Naive thymus-derived CD4-positive, alpha-beta T cell (primary cell): ENCODE results near the gene STX4. TPM values are rescaled to one million over a fixed set of nuclear protein-coding genes. Genes with fewer than 3 reads are reported as not detected.

Experiments
- ATAC-seq: fragments of 150-1000 bp; cut with Tn5 transposase; 2 replicates; pipeline ENCODE4 v1.10.0; 2021; ENCODE audit warnings: mild to moderate bottlenecking, moderate library complexity
- CTCF ChIA-PET: fragments of 350-600 bp; sonication (Branson Sonifier 250); formaldehyde crosslinking; loops from one replicate; lab custom pipeline; 2021; ENCODE audit warnings: antibody characterized with exemption; lab: Charles Lee
- POLR2A ChIA-PET: fragments of 350-600 bp; sonication (Branson Sonifier 250); formaldehyde crosslinking; loops from one replicate; lab custom pipeline; 2021; ENCODE audit warnings: antibody characterized with exemption, inconsistent platforms; lab: Charles Lee
- DNase-seq, 9 donors: peaks; one replicate each; pipeline versions ENCODE4 v3.0.0 to v3.0.0-alpha.2; 2020 to 2022; ENCODE audit warnings: mixed read lengths in 1 of 9
- H3K27ac ChIP-seq: one replicate; pipeline ENCODE4 v1.7.0; 2013; ENCODE audit warnings: mild to moderate bottlenecking, low read depth, low read length, moderate library complexity
- H3K27me3 ChIP-seq, 2 donors: one replicate each; pipeline ENCODE4 v1.7.0; 2013; ENCODE audit warnings: low read length in 2 of 2, mild to moderate bottlenecking in 2 of 2, moderate library complexity in 2 of 2; ENCODE audit not compliant: control insufficient read depth in 2 of 2, insufficient read depth in 2 of 2
- H3K36me3 ChIP-seq, 3 experiments: 1 replicate in 2 of 3; 2 replicates in 1 of 3; pipeline ENCODE4 v1.7.0; 2013; ENCODE audit warnings: low read length in 3 of 3, mild to moderate bottlenecking in 3 of 3, moderate library complexity in 1 of 3; ENCODE audit not compliant: insufficient read depth in 3 of 3, control insufficient read depth in 2 of 3
- H3K4me1 ChIP-seq, 2 donors: one replicate each; pipeline ENCODE4 v1.7.0; 2013; ENCODE audit warnings: low read length in 2 of 2, mild to moderate bottlenecking in 2 of 2, moderate library complexity in 1 of 2; ENCODE audit not compliant: control insufficient read depth in 2 of 2, insufficient read depth in 2 of 2
- H3K4me3 ChIP-seq: 2 replicates; pipeline ENCODE4 v1.7.0; 2013; ENCODE audit warnings: mild to moderate bottlenecking, low read length
- H3K9me3 ChIP-seq, 3 experiments: 1 replicate in 2 of 3; 2 replicates in 1 of 3; pipeline ENCODE4 v1.7.0; 2013; ENCODE audit warnings: low read length in 3 of 3; ENCODE audit not compliant: control insufficient read depth in 2 of 3
- H3K27ac Mint-ChIP-seq, 9 donors: one replicate each; pipeline ENCODE4 v1.8.0; 2020 to 2022; ENCODE audit warnings: mixed read lengths in 9 of 9, mild to moderate bottlenecking in 8 of 9, moderate library complexity in 5 of 9, inconsistent platforms in 2 of 9
- H3K27me3 Mint-ChIP-seq, 5 donors: one replicate each; pipeline ENCODE4 v1.8.0; 2021 to 2022; ENCODE audit warnings: mixed read lengths in 5 of 5, mild to moderate bottlenecking in 1 of 5
- H3K36me3 Mint-ChIP-seq, 5 donors: one replicate each; pipeline ENCODE4 v1.8.0; 2020 to 2022; ENCODE audit warnings: mixed read lengths in 5 of 5, mild to moderate bottlenecking in 3 of 5, inconsistent platforms in 1 of 5
- H3K4me1 Mint-ChIP-seq, 7 donors: one replicate each; pipeline ENCODE4 v1.8.0; 2020 to 2022; ENCODE audit warnings: mixed read lengths in 7 of 7, mild to moderate bottlenecking in 3 of 7, inconsistent platforms in 1 of 7
- H3K4me3 Mint-ChIP-seq, 10 donors: one replicate each; pipeline ENCODE4 v1.8.0; 2020 to 2022; ENCODE audit warnings: mild to moderate bottlenecking in 10 of 10, mixed read lengths in 10 of 10, moderate library complexity in 6 of 10, inconsistent platforms in 2 of 10
- H3K9me3 Mint-ChIP-seq, 11 donors: one replicate each; pipeline ENCODE4 v1.8.0; 2020 to 2022; ENCODE audit warnings: mixed read lengths in 11 of 11, mild to moderate bottlenecking in 4 of 11, inconsistent platforms in 1 of 11, moderate library complexity in 1 of 11
- intact Hi-C, 2 donors: fragments of 100-400 bp; cut with micrococcal nuclease; formaldehyde crosslinking; loops; one replicate each; pipeline ENCODE4 v1.15.1; 2023
- polyA plus RNA-seq, 2 donors: library from polyadenylated mRNA; unstranded; fragments of 300-500 nt; fragmentation: Illumina TruSeq; gene quantifications; one replicate each; pipeline ENCODE4 v1.2.3, GENCODE V29; 2021
- total RNA-seq, 6 experiments: library from RNA in 5 of 6; stranded (reverse) in 5 of 6; gene quantifications; 1 replicate in 5 of 6; 2 replicates in 1 of 6; pipeline ENCODE4 v1.2.3 and lab custom pipeline; 2021 to 2026

The STX4 gene
- 100 to 1,000 TPM in 3 of 5 experiments, 10 to 100 TPM in 2; 77.9 to 114 (median 100) TPM for total RNA-seq
- 10 to 100 TPM; 23.1 to 33.1 TPM for polyA plus RNA-seq
- 44.4 reads per million, percentile 68 among the genes with 10 or more reads in this experiment for total RNA-seq (lab: John Stamatoyannopoulos, UW)

GRCh38 chr16:31032736-31033708 is at the start of gene STX4:
Gene STX4, plus strand, starts transcription at chr16:31033558. Its CDS starts 248 bp downstream, at chr16:31033806.
- H3K4me3 ChIP-seq, result peak within 1 kb of the TSS; percentile 82
- peak; percentile 89 for ATAC-seq
- peak within 1 kb of the TSS; percentile 78 to 100 (median 96) for H3K4me3 Mint-ChIP-seq
- H3K9me3 Mint-ChIP-seq, result peaks cover 0 to 1% (median 0%) of the 10 kb centered on the region in 11 donors
- intact Hi-C loops, result loop anchor here (1.0 to 5.0 kb wide), 18 partner anchors 22 to 836 kb away; partner anchors contain the start of genes KAT8 (in 2 of the 2), SETD1A (in 2 of the 2), STX1B (in 2 of the 2) and ZNF646 (in 2 of the 2)
- ChIA-PET POLR2A (interaction anchor here (0.6 to 5.3 kb wide), 10 partner anchors 24 to 428 kb away, joined by 3 to 29 read pairs (median 3); partner anchors contain the start of genes ARMC5, FUS, ZNF646 and ZNF668), CTCF (no interaction called here)
- peaks cover 0 to 8% (median 3%) of the 10 kb centered on the region in 5 donors for H3K36me3 Mint-ChIP-seq
- H3K27me3 ChIP-seq, result no peaks in the 10 kb centered on the region
- H3K4me1 Mint-ChIP-seq, result peaks cover 15 to 35% (median 22%) of the 10 kb centered on the region in 7 donors
- peak within 1 kb of the TSS; percentile 93 for H3K27ac ChIP-seq
- peaks cover 14 to 16% of the 10 kb centered on the region in 2 donors for H3K4me1 ChIP-seq
- H3K27ac Mint-ChIP-seq, result peak within 1 kb of the TSS; percentile 84 to 99 (median 97)
- H3K27me3 Mint-ChIP-seq, result peaks cover 0 to 3% (median 0%) of the 10 kb centered on the region in 5 donors
- no peaks in the 10 kb centered on the region for H3K9me3 ChIP-seq
- peak; percentile 90 to 100 (median 97) for DNase-seq
- H3K36me3 ChIP-seq, result peaks cover 3 to 27% (median 3%) of the 10 kb centered on the region in 3 experiments

GRCh38 chr16:30983898-30984610 is 49.3 kb upstream of the STX4 start:
- Histone ChIP-seq H3K4me1 (no peaks in the 10 kb centered on the region), H3K27me3 (no peaks in the 10 kb centered on the region), H3K36me3 (peaks cover 0 to 54% (median 0%) of the 10 kb centered on the region in 3 experiments), H3K4me3 (no peak overlapping the region), H3K9me3 (no peaks in the 10 kb centered on the region), H3K27ac (no peak overlapping the region)
- ChIA-PET CTCF (interaction anchor here (0.6 to 1.5 kb wide), 6 partner anchors 13 to 888 kb away, joined by 3 to 5 read pairs (median 4); partner anchors contain the start of gene ZNF843), POLR2A (interaction anchor here (0.9 to 1.9 kb wide), 2 partner anchors 26 to 90 kb away, joined by 3 to 5 read pairs; partner anchors contain the start of genes SETD1A, ZNF646 and ZNF668)
- ATAC-seq (no peak), DNase-seq (no peak)
- Mint-ChIP-seq H3K4me3 (no peak overlapping the region), H3K9me3 (no peaks in the 10 kb centered on the region), H3K36me3 (peaks cover 0 to 7% (median 3%) of the 10 kb centered on the region in 5 donors), H3K4me1 (peaks cover 0 to 17% (median 0%) of the 10 kb centered on the region in 7 donors), H3K27ac (peak overlapping the region in 1 of 9 donors; percentile 62), H3K27me3 (no peaks in the 10 kb centered on the region)
- intact Hi-C loops, result no loop called here

DNA sequence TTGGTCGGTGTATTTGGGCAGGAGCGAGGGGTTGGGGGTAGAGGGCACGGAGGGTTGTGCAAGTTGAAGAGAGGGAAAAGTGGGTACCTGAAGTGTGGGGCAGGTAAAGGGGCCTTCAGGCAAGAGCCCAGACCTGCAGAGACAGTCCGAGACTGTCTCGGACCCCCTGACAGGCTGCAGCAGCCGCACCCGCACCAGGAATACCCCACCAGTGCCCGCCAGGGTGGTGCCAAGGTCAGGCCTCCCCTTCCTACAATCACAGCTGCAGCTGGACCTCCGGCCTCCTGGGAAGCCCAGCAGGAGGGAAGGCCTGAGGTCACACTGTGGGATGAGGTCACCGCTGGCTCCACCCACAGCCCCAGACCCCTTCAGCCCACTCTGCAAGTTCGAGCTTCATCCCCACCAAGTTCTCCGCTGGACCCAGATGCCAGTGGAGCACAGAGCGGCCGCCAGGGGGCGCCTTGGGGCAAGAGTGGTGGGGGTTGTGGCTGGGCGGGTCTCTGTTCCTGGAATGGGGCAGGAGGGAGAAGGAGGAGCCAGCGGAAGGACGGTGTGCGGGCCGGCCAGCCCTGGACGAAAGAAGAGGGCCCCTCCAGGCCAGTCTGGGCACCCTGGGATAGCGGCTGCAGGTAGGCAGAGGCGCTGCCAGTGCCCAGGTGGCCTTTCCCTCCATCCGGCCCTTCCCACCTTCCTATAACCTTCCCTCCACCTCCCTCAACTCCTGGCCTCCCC is 48.5 kb upstream of the STX4 start, which contains the start of gene HSD3B7:
Gene HSD3B7, plus strand, starts transcription at position 539 of the 732 bp plus-strand sequence. CDS start 452 bp downstream, outside the sequence.
- Mint-ChIP-seq H3K27me3 (no peaks in the 10 kb centered on the region), H3K4me3 (peak within 1 kb of the TSS in 3 of 10 donors; percentile 39 to 54 (median 51)), H3K36me3 (peaks cover 0 to 7% (median 3%) of the 10 kb centered on the region in 5 donors), H3K4me1 (peaks cover 0 to 17% (median 0%) of the 10 kb centered on the region in 7 donors), H3K27ac (peak within 1 kb of the TSS in 2 of 9 donors; percentile 29 to 62), H3K9me3 (no peaks in the 10 kb centered on the region)
- DNase-seq (peak; percentile 54 to 91 (median 72)), ATAC-seq (peak; percentile 86)
- Histone ChIP-seq H3K4me1 (no peaks in the 10 kb centered on the region), H3K4me3 (no peak within 1 kb of the TSS), H3K27ac (no peak within 1 kb of the TSS), H3K9me3 (no peaks in the 10 kb centered on the region), H3K27me3 (no peaks in the 10 kb centered on the region), H3K36me3 (peaks cover 0 to 47% (median 0%) of the 10 kb centered on the region in 3 experiments)
- ChIA-PET POLR2A (interaction anchor here (0.9 to 1.9 kb wide), 3 partner anchors 15 to 89 kb away, joined by 3 to 5 read pairs (median 3); partner anchors contain the start of genes SETD1A, ZNF646 and ZNF668), CTCF (interaction anchor here (0.6 to 1.5 kb wide), 7 partner anchors 24 to 888 kb away, joined by 3 to 5 read pairs (median 3); partner anchors contain the start of genes ZNF267 and ZNF843)
- intact Hi-C loops, result loop anchor here (1.0 kb wide), 4 partner anchors 110 to 884 kb away; no protein-coding TSS in a partner anchor

- ATAC-seq, result no peak
- CTCF ChIA-PET, result interaction anchor here (0.9 to 1.5 kb wide), 7 partner anchors 25 to 888 kb away, joined by 3 to 5 read pairs (median 3); partner anchors contain the start of gene ZNF267
- DNase-seq, result no peak
- no peaks in the 10 kb centered on the region for H3K9me3 Mint-ChIP-seq
- intact Hi-C loops, result loop anchor here (1.0 kb wide), 4 partner anchors 110 to 884 kb away; no protein-coding TSS in a partner anchor
- Histone ChIP-seq H3K36me3 (peaks cover 0 to 40% (median 0%) of the 10 kb centered on the region in 3 experiments), H3K4me3 (no peak overlapping the region), H3K27me3 (no peaks in the 10 kb centered on the region), H3K27ac (no peak overlapping the region), H3K9me3 (no peaks in the 10 kb centered on the region), H3K4me1 (no peaks in the 10 kb centered on the region)
- POLR2A ChIA-PET, result interaction anchor here (0.9 to 1.1 kb wide), 2 partner anchors 14 to 28 kb away, joined by 3 read pairs; partner anchors contain the start of gene SETD1A
- H3K27ac Mint-ChIP-seq, result peak overlapping the region in 1 of 9 donors; percentile 29
- H3K4me3 Mint-ChIP-seq, result peak overlapping the region in 3 of 10 donors; percentile 39 to 54 (median 51)
- no peaks in the 10 kb centered on the region for H3K27me3 Mint-ChIP-seq
- H3K36me3 Mint-ChIP-seq, result peaks cover 0 to 7% (median 3%) of the 10 kb centered on the region in 5 donors
- H3K4me1 Mint-ChIP-seq, result peaks cover 0 to 17% (median 0%) of the 10 kb centered on the region in 7 donors
Measured at GRCh38 chr16:30985401-30986128, 47.8 kb upstream of the STX4 start.
